BJ (cell line): ENCODE data around the gene HDLBP. TPM values are rescaled to one million over a fixed set of nuclear protein-coding genes. Genes with fewer than 3 reads are reported as not detected.

ENCODE experiments used
- CTCF ChIA-PET: fragments of 350-600 bp; formaldehyde crosslinking; extraction: SDS; loops from one replicate; lab custom pipeline; 2021; ENCODE audit warnings: antibody characterized with exemption, inconsistent platforms; lab: Yijun Ruan, JAX
- POLR2A ChIA-PET: fragments of 300-600 bp; sonication (Branson Sonifier 250); formaldehyde crosslinking; extraction: SDS; loops from one replicate; lab custom pipeline; 2021; ENCODE audit warnings: antibody characterized with exemption; lab: Charles Lee
- DNase-seq: peaks from one replicate; pipeline ENCODE4 v3.0.0-alpha.2; 2011; ENCODE audit warnings: low read depth
- H3K27me3 ChIP-seq: 2 replicates; pipeline ENCODE4 v1.6.0; 2011; ENCODE audit warnings: low read length; ENCODE audit not compliant: control insufficient read depth, insufficient read depth
- H3K36me3 ChIP-seq: 2 replicates; pipeline ENCODE4 v1.5.1; 2011; ENCODE audit warnings: low read length; ENCODE audit not compliant: control insufficient read depth, insufficient read depth
- H3K4me3 ChIP-seq: 2 replicates; pipeline ENCODE4 v1.5.1; 2011; ENCODE audit warnings: low read depth, mild to moderate bottlenecking, control low read depth, low read length
- polyA plus RNA-seq: library from polyadenylated mRNA; depleted of rRNA; stranded (reverse); fragments of >200 nt; gene quantifications from 2 replicates; pipeline ENCODE4 v1.2.3, GENCODE V29; 2011
- TF ChIP-seq, protein P1 (sequence below): IDR thresholded peaks from 2 replicates; pipeline ENCODE4 v1.5.1; 2011; ENCODE audit warnings: low read depth, mild to moderate bottlenecking, control low read depth, inconsistent platforms, low read length, moderate library complexity; ENCODE audit not compliant: insufficient read depth

HDLBP gene
- polyA plus RNA-seq, 1 experiment: 948 TPM

DNA sequence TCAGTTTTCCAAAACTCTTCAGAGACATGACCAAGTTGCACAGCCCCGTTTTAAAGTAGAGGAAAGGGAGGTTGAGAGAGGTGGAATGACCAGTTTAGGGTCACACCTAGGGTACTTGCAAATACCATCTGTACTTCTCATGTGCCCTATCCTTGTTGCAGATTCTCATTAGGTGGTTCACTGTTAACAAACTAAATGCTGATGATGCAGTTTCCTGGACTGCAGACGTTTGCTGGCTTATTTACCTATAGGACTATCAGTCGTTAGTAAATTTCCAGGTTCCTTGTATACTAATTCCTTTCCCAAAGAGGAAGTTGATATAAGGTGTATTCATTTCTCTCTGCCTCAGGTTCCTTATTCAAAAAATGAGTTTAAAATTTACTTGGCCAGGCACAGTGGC lies 42.1 kb upstream of the HDLBP start:
- CTCF ChIA-PET: interaction anchor here (0.9 kb wide), 1 partner anchor 22 kb away, joined by 3 read pairs; no protein-coding TSS in a partner anchor
- TF ChIP-seq, protein P1, sequence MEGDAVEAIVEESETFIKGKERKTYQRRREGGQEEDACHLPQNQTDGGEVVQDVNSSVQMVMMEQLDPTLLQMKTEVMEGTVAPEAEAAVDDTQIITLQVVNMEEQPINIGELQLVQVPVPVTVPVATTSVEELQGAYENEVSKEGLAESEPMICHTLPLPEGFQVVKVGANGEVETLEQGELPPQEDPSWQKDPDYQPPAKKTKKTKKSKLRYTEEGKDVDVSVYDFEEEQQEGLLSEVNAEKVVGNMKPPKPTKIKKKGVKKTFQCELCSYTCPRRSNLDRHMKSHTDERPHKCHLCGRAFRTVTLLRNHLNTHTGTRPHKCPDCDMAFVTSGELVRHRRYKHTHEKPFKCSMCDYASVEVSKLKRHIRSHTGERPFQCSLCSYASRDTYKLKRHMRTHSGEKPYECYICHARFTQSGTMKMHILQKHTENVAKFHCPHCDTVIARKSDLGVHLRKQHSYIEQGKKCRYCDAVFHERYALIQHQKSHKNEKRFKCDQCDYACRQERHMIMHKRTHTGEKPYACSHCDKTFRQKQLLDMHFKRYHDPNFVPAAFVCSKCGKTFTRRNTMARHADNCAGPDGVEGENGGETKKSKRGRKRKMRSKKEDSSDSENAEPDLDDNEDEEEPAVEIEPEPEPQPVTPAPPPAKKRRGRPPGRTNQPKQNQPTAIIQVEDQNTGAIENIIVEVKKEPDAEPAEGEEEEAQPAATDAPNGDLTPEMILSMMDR: no peak
- peak overlapping the region; percentile 60 for H3K4me3 ChIP-seq

DNA sequence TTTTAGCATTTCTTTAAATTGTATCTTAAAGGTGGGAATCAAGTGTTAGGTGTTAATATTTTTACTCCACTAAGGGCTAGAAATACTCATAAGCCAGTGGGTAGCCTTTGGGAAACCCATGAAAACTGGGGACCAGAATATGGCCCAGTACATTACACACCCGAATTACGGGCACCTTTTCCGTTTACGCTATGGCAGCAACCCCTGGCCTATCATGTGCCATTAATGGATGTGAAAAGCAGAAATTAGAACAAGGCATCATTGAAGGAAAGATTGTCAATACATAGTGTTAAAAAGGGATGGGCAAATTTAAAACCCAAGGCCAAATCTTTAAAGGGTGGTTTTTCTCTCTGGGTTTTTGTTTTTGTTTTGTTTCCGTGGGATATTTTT lies 41.4 kb upstream of the HDLBP start:
- TF ChIP-seq, protein P1: no peak
- H3K36me3 ChIP-seq: peaks cover 10% of the 10 kb centered on the region
- peak overlapping the region; percentile 60 for H3K4me3 ChIP-seq
- POLR2A ChIA-PET: interaction anchor here (0.6 kb wide), 2 partner anchors 42 to 438 kb away, joined by 3 to 4 read pairs; no protein-coding TSS in a partner anchor
- no peaks in the 10 kb centered on the region for H3K27me3 ChIP-seq
- CTCF ChIA-PET: no interaction called here
- no peak for DNase-seq

More for the DNA sequence above, 42.1 kb upstream of the HDLBP start:
- POLR2A ChIA-PET: no interaction called here
- no peak for DNase-seq
- Histone ChIP-seq H3K27me3 (no peaks in the 10 kb centered on the region), H3K36me3 (peaks cover 7% of the 10 kb centered on the region)

DNA sequence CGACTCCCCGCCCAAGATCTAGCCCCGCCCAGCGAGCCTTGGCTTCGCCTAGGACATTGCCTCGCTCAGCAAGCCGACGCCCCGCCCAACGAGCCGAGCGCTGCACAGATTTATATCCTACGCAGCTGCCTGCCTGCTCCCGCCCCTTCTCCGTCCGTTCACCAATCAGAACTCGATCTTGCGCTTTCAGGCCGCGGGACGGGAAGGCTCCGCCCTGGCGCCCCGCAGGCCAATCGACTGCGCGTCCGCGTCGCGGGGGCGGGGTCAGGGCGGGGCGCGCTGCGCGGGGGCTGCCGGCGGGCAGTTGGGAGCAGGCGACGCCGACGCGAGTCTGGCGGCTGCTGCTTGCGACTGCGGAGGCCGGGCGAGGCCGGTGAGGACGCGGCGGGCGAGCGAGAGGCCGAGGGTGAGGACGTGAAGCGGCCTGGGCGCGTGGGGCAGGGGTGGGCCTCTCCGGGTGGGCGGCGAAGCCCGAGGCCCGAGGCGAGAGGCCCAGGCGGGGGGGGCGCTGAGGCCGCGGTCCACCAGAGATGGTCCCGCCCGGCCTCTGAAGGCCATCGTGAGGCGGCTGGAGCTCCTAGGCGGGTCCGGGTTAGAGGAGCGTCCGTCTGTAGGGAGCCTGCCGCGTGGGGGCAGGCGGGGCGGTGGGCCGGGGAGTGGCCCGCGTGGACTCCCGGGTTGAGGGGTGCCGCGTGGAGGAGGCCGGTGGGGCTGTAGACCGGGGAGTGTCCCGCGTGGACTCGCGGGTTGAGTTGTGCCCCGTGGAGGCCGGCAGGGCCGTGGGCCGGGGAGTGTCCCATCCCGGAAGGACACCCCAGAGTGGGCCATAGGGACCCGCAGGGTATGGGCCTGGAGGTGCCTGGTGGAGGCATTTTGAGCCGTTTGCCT lies 40.8 kb upstream of the HDLBP start, which contains the start of gene FARP2:
Gene FARP2 (plus strand): TSS at position 303 of the 888 bp plus-strand sequence. CDS start 16,823 bp downstream, outside the sequence.
- H3K4me3 ChIP-seq: peak within 1 kb of the TSS; percentile 60
- ChIA-PET POLR2A (interaction anchor here (0.6 kb wide), 2 partner anchors 42 to 439 kb away, joined by 3 to 4 read pairs; no protein-coding TSS in a partner anchor), CTCF (interaction anchor here (1.1 kb wide), 1 partner anchor 36 kb away, joined by 5 read pairs; no protein-coding TSS in a partner anchor)
- H3K36me3 ChIP-seq: peaks cover 11% of the 10 kb centered on the region
- TF ChIP-seq, protein P1: 0 out of 2 replicates have a peak, but pooled peaks have one; percentile 13
- DNase-seq: peak; percentile 93
- H3K27me3 ChIP-seq: no peaks in the 10 kb centered on the region

DNA sequence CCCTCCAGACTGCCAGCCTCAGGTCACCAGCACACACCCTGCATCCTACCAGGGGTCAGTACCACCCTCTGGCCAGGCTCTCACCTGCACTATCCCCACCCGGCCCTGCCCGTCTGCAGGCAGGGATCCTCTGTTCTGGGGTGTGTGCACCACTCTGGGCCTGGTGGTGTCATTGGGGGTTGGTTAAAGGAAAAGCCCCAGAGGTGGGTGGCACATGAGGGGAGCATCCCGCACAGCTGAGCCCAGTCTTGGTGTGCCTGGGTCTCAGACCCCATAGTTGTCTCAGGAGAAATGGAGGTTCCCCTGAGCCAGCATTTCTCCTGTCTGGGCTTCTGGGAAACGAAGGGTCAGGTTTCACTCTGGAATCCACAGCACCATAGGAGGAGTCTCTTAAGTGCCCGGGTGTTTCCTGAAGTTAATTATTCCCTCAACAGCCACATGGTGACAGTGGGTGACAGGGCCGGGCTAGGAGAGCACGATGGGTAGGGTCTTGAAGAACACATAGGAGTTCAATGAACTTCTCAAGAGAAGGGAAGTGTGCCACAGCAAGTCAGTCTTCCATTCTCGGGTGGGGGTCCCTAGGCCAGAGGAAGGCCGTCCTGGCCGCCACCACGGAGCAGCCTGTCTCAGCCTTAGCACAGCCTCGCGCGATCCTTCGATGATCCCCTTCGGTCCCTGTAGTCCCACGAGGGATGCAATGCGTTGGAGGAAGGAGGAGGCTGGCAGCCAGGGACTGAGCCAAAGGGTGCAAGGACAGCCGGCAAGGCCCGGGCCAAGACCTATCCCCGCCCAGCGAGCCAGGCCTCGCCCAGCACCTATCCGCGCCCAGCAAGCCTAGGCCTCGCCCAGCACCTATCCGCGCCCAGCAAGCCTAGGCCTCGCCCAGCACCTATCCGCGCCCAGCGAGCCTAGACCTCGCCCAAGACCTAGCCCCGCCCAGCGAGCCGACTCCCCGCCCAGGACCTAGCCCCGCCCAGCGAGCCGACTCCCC lies 39.5 kb upstream of the HDLBP start:
- Histone ChIP-seq H3K27me3 (no peaks in the 10 kb centered on the region), H3K36me3 (peaks cover 19% of the 10 kb centered on the region), H3K4me3 (no peak overlapping the region)
- POLR2A ChIA-PET: no interaction called here
- DNase-seq: no peak
- CTCF ChIA-PET: interaction anchor here (1.1 kb wide), 2 partner anchors 37 kb away, joined by 3 to 5 read pairs; no protein-coding TSS in a partner anchor
- TF ChIP-seq, protein P1: no peak
